ENCODE data around the gene HECW1.
"Not testable (repeated sequence)": the region's sequence is repeated elsewhere in the genome, so short reads cannot be mapped to it uniquely, and the experiment has no call there.

HECW1 gene

DNA sequence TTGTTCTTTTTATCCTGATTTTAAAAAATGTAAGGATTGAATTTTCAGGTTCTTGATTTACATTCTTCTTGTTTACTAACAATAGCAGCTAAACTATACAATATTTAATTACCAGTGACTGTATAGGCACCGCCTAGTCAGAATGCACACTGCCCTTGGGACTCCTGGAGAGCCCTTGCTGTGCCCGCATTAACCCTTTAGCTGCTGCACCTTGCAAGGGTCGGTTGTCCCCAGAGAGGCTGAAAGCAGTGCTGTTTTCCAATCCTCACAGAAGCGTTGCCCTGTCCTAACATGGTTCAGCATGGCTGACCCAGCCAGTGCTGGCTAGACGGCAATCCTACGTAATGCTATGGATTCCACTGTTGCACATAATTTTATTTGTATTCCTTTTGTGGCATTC lies 102.6 kb downstream of the HECW1 start:
- H3K4me3 ChIP-seq (ENCODE audit: insufficient read depth, low read depth, low read length), result no peak overlapping the region
- no peaks in the 10 kb centered on the region for H3K36me3 ChIP-seq (ENCODE audit: control insufficient read depth, insufficient read depth, low read length)
- WGBS, 2 experiments, result 65 to 67% methylated on average over 6 of the region's 6 CpGs

DNA sequence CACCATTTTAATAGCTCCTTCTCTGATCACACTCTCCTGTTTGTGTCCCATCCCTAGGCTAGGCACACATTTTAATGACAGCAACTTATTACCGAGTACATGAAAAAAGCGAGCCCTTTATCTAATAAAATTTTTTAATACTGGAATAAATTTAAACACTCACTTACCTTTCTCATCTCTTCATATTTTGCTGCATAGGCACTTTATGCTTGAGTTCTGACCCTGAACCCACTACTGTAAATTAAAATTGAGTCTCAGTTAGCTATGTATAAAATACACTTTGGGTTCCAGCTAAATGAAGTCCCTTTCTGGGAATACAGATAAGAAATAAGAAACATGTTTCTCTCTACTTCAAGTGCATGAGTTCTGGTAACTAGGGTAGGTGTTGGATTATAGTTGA lies 104.6 kb downstream of the HECW1 start:
- Histone ChIP-seq H3K4me1 (ENCODE audit: control insufficient read depth, insufficient read depth, low read length) (peaks cover 5% of the 10 kb centered on the region), H3K9me3 (ENCODE audit: control insufficient read depth, low read length) (peaks cover 2% of the 10 kb centered on the region)
- WGBS, 2 experiments, result 94 to 100% methylated on average over 1 to 2 of the region's 2 CpGs

More for the DNA sequence above, 102.6 kb downstream of the HECW1 start:
- no peaks in the 10 kb centered on the region for H3K27me3 ChIP-seq (ENCODE audit: control insufficient read depth, insufficient read depth, low read length, poor library complexity, severe bottlenecking)
- H3K9me3 ChIP-seq (ENCODE audit: control insufficient read depth, low read length), result peaks cover 2% of the 10 kb centered on the region
- peaks cover 5% of the 10 kb centered on the region for H3K4me1 ChIP-seq (ENCODE audit: control insufficient read depth, insufficient read depth, low read length)
- no peak overlapping the region for H3K27ac ChIP-seq (ENCODE audit: insufficient read depth, low read depth, low read length, poor library complexity, severe bottlenecking)

DNA sequence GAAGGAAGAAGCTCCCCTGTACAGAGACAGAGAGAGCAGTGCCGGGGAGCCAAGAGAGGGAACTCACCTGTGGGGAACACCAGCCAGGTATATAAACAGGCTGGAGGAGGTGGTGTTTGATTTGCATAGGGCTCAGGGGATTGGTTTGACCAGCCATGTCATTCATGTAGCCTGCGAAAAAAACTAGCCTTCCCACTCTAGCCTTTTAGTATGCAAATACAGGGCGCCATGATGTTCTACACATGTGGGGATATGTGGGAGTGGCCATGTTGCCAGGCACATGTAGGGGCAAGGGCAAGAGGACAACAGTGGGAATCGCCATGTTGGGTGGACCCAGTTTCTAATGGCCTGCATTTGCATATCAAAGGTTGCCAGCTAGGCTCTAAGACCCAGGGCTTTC lies 106.5 kb downstream of the HECW1 start:
- 90 to 93% methylated on average over 4 of the region's 4 CpGs for WGBS, 2 experiments
- H3K9me3 ChIP-seq (ENCODE audit: control insufficient read depth, low read length); H3K27me3 ChIP-seq (ENCODE audit: control insufficient read depth, insufficient read depth, low read length, poor library complexity, severe bottlenecking); H3K36me3 ChIP-seq (ENCODE audit: control insufficient read depth, insufficient read depth, low read length); H3K4me3 ChIP-seq (ENCODE audit: insufficient read depth, low read depth, low read length); H3K4me1 ChIP-seq (ENCODE audit: control insufficient read depth, insufficient read depth, low read length); H3K27ac ChIP-seq (ENCODE audit: insufficient read depth, low read depth, low read length, poor library complexity, severe bottlenecking): not testable (repeated sequence)

More for the DNA sequence above, 104.6 kb downstream of the HECW1 start:
- Histone ChIP-seq H3K27ac (ENCODE audit: insufficient read depth, low read depth, low read length, poor library complexity, severe bottlenecking) (no peak overlapping the region), H3K4me3 (ENCODE audit: insufficient read depth, low read depth, low read length) (no peak overlapping the region), H3K27me3 (ENCODE audit: control insufficient read depth, insufficient read depth, low read length, poor library complexity, severe bottlenecking) (no peaks in the 10 kb centered on the region), H3K36me3 (ENCODE audit: control insufficient read depth, insufficient read depth, low read length) (no peaks in the 10 kb centered on the region)

DNA sequence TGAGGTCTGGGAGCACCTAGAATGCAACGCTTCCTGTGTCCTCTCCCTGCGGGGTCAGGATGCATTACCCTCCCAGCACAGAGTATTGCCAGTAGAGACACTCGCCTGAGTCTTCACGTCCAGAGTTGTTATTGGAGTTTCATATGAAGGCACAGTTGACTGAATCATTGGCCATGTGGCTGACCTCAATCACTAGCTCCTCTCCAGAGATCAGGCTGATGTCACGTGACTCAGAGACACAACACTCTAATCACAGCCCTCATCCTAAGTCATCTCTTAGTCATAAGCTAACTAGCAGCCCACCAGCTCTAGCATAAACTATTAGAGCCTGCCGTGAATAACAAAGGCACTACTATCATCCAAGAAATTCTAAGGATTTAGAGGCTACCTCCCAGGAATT lies 107.8 kb downstream of the HECW1 start:
- no peak overlapping the region for H3K27ac ChIP-seq (ENCODE audit: insufficient read depth, low read depth, low read length, poor library complexity, severe bottlenecking)
- WGBS, 2 experiments, result 92 to 94% methylated on average over 6 of the region's 6 CpGs
- no peak overlapping the region for H3K4me3 ChIP-seq (ENCODE audit: insufficient read depth, low read depth, low read length)
- H3K4me1 ChIP-seq (ENCODE audit: control insufficient read depth, insufficient read depth, low read length), result peaks cover 3% of the 10 kb centered on the region
- no peaks in the 10 kb centered on the region for H3K36me3 ChIP-seq (ENCODE audit: control insufficient read depth, insufficient read depth, low read length)
- no peaks in the 10 kb centered on the region for H3K27me3 ChIP-seq (ENCODE audit: control insufficient read depth, insufficient read depth, low read length, poor library complexity, severe bottlenecking)
- H3K9me3 ChIP-seq (ENCODE audit: control insufficient read depth, low read length), result peaks cover 2% of the 10 kb centered on the region

DNA sequence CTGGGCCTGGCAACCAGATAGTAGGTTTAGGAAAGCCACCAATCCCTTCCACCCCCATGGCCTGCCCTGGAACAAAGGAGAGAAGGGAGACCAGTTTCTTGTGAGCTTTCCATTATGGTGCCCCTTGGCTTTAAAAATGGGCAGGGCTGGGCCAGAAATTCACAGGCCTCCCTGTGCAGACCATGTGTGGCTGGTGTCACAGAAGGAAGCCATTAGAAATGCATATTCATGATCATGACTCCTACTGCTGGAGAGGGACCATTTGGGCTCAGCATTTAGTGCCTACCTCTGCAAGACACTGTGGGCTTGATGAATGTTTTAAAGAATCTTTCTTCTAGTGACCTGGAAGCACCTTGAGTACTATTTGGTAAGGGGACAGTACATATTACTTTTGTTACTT lies 108.3 kb downstream of the HECW1 start:
- Histone ChIP-seq H3K9me3 (ENCODE audit: control insufficient read depth, low read length) (peaks cover 2% of the 10 kb centered on the region), H3K4me1 (ENCODE audit: control insufficient read depth, insufficient read depth, low read length) (peaks cover 3% of the 10 kb centered on the region), H3K4me3 (ENCODE audit: insufficient read depth, low read depth, low read length) (no peak overlapping the region), H3K27me3 (ENCODE audit: control insufficient read depth, insufficient read depth, low read length, poor library complexity, severe bottlenecking) (no peaks in the 10 kb centered on the region), H3K27ac (ENCODE audit: insufficient read depth, low read depth, low read length, poor library complexity, severe bottlenecking) (no peak overlapping the region), H3K36me3 (ENCODE audit: control insufficient read depth, insufficient read depth, low read length) (no peaks in the 10 kb centered on the region)

DNA sequence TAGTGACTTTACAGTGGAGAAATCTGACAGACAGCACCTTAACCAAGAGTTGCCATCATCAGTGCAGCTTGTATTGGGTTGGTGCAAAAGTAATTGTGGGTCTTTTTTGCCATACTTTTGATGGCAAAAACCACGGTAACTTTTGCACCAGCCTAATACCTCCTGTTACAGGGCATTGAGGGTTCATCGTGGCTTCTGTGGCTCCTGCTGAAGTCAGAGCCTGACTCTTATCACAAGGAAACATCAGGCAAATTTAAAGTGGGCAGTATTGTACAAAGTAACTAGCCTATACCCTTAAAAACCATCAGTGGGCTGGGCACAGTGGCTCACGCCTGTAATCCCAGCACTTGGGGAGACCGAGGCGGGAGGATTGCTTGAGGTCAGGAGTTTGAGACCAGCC lies 117.4 kb downstream of the HECW1 start:
- H3K27me3 ChIP-seq (ENCODE audit: control insufficient read depth, insufficient read depth, low read length, poor library complexity, severe bottlenecking), result no peaks in the 10 kb centered on the region
- no peaks in the 10 kb centered on the region for H3K36me3 ChIP-seq (ENCODE audit: control insufficient read depth, insufficient read depth, low read length)
- peaks cover under 1% of the 10 kb centered on the region for H3K4me1 ChIP-seq (ENCODE audit: control insufficient read depth, insufficient read depth, low read length)
- 94 to 97% methylated on average over 5 of the region's 5 CpGs for WGBS, 2 experiments
- no peak overlapping the region for H3K4me3 ChIP-seq (ENCODE audit: insufficient read depth, low read depth, low read length)
- H3K9me3 ChIP-seq (ENCODE audit: control insufficient read depth, low read length), result no peaks in the 10 kb centered on the region
- H3K27ac ChIP-seq (ENCODE audit: insufficient read depth, low read depth, low read length, poor library complexity, severe bottlenecking), result no peak overlapping the region

DNA sequence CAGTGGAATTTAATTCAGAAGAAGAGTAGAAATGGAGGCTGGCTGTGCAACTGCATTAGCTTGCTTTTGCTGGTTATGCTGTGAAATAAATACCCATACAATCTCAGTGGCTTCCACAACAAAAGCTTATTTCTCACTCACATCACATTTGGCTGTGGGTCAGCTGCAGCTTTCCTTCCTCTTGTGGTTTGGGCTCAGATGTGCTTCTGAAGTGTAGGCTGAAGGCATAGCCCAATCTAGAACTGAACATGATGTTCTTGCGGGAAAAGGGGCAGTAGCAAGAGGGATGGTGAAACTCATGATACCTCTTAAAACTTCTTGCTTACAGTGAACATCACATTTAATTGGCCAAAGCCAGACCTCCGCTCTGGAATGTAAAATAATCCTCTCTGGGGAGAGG lies 119.9 kb downstream of the HECW1 start:
- WGBS, 2 experiments, result 92 to 95% methylated on average over 2 of the region's 2 CpGs
- H3K4me1 ChIP-seq (ENCODE audit: control insufficient read depth, insufficient read depth, low read length), result no peaks in the 10 kb centered on the region
- no peak overlapping the region for H3K27ac ChIP-seq (ENCODE audit: insufficient read depth, low read depth, low read length, poor library complexity, severe bottlenecking)

DNA sequence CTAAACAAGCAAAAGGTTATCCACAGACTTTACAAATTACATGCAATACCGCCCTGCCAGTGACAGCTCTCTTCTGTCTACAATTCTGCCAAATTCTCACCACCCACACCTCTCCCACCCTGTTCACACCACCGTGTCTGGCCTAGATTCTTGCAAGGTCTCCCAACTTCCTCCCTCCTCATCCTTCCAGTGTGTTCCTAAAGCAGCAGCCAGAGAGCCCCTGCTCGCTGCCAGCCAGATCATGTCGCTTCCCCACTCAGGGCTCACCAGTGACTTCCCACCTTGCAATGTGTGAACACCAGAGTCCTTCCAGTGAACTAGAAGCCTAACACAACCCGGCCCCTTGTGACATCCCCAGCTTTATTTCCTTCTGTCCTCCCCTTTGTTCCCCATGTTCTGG lies 121.6 kb downstream of the HECW1 start:
- Histone ChIP-seq H3K9me3 (ENCODE audit: control insufficient read depth, low read length) (no peaks in the 10 kb centered on the region), H3K27me3 (ENCODE audit: control insufficient read depth, insufficient read depth, low read length, poor library complexity, severe bottlenecking) (no peaks in the 10 kb centered on the region), H3K4me1 (ENCODE audit: control insufficient read depth, insufficient read depth, low read length) (no peaks in the 10 kb centered on the region), H3K36me3 (ENCODE audit: control insufficient read depth, insufficient read depth, low read length) (no peaks in the 10 kb centered on the region), H3K4me3 (ENCODE audit: insufficient read depth, low read depth, low read length) (no peak overlapping the region), H3K27ac (ENCODE audit: insufficient read depth, low read depth, low read length, poor library complexity, severe bottlenecking) (no peak overlapping the region)
- 80 to 82% methylated on average over 5 of the region's 5 CpGs for WGBS, 2 experiments

More for the DNA sequence above, 119.9 kb downstream of the HECW1 start:
- no peaks in the 10 kb centered on the region for H3K9me3 ChIP-seq (ENCODE audit: control insufficient read depth, low read length)
- H3K27me3 ChIP-seq (ENCODE audit: control insufficient read depth, insufficient read depth, low read length, poor library complexity, severe bottlenecking), result no peaks in the 10 kb centered on the region
- H3K36me3 ChIP-seq (ENCODE audit: control insufficient read depth, insufficient read depth, low read length), result no peaks in the 10 kb centered on the region
- H3K4me3 ChIP-seq (ENCODE audit: insufficient read depth, low read depth, low read length), result no peak overlapping the region

DNA sequence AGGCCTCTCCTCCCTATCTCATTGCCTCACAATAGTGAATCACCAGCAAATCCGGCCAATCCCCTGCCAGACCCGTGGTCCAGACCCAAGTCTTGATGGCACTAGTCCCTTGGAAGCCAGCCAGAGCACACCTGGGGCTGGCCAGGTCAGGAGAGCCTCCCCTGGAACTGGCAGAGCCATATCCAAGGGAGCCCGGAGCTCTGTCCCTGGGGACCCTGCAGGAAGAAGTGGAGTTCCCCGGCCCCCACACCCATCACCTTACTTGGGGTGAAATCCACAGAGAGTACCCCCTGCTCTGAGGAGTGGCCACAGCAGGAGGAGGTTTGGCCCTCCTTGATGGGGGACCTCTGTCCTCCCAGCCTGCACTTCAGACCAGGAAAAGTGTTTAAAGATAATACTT lies 122.5 kb downstream of the HECW1 start:
- Histone ChIP-seq H3K4me1 (ENCODE audit: control insufficient read depth, insufficient read depth, low read length) (no peaks in the 10 kb centered on the region), H3K27ac (ENCODE audit: insufficient read depth, low read depth, low read length, poor library complexity, severe bottlenecking) (no peak overlapping the region)
- WGBS, 2 experiments, result 91 to 94% methylated on average over 4 of the region's 4 CpGs

DNA sequence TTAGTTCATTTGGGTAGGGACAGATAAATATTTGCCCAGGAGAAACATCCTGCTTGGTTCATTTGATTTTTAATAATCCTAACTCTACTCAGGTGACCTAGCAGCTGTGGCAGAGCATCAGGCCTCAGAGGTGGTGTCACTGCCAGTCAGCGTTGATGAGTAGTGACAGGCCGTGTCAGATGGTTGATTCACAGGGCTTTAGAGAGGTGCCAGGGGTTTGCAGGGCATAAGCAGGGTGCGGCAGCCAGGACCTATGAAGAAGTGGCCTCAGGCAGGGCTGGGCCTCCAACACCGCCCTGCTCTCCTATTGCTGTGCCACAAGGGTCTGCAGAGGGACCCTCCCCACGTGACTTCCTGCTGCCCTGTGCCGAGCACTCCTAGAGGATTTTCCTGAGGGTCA lies 128.1 kb downstream of the HECW1 start:
- Histone ChIP-seq H3K9me3 (ENCODE audit: control insufficient read depth, low read length) (no peaks in the 10 kb centered on the region), H3K27ac (ENCODE audit: insufficient read depth, low read depth, low read length, poor library complexity, severe bottlenecking) (no peak overlapping the region), H3K27me3 (ENCODE audit: control insufficient read depth, insufficient read depth, low read length, poor library complexity, severe bottlenecking) (no peaks in the 10 kb centered on the region), H3K4me1 (ENCODE audit: control insufficient read depth, insufficient read depth, low read length) (no peaks in the 10 kb centered on the region), H3K4me3 (ENCODE audit: insufficient read depth, low read depth, low read length) (no peak overlapping the region), H3K36me3 (ENCODE audit: control insufficient read depth, insufficient read depth, low read length) (no peaks in the 10 kb centered on the region)
- WGBS, 2 experiments, result 93 to 96% methylated on average over 6 of the region's 6 CpGs

More for the DNA sequence above, 122.5 kb downstream of the HECW1 start:
- Histone ChIP-seq H3K9me3 (ENCODE audit: control insufficient read depth, low read length) (no peaks in the 10 kb centered on the region), H3K27me3 (ENCODE audit: control insufficient read depth, insufficient read depth, low read length, poor library complexity, severe bottlenecking) (no peaks in the 10 kb centered on the region), H3K4me3 (ENCODE audit: insufficient read depth, low read depth, low read length) (no peak overlapping the region), H3K36me3 (ENCODE audit: control insufficient read depth, insufficient read depth, low read length) (no peaks in the 10 kb centered on the region)

DNA sequence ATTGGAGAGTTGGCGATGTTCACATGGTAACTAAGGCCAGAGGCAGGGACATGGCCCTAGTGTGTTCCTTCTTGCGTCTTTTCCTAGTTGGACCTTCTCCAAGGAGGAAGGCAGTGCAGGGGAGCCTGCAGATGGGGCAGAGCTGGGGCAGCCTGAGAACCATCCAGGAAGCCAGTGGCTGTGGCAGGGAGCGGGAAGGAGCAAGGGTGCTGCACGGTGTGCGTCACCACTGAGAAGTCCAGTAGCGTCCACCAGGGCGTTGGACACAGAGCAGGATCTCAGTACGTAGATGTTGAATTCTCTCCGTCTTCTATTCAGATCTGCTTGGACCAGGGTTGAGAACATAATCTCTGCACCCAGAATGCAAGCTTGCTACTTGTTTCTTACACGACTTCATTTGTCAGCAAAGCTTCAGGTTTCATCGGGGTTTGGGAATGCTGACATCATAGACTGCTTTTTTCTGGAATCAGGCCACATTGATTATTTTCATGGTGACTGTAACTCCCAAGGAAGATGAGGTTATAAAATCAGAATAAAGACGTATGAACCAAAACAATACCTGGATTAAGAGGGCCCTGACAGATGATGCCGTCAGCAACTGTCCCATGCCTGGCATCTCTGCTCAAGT lies 130.3 kb downstream of the HECW1 start:
- no peaks in the 10 kb centered on the region for H3K9me3 ChIP-seq (ENCODE audit: control insufficient read depth, low read length)
- WGBS, 2 experiments, result 96% methylated on average over 13 of the region's 13 CpGs
- H3K4me1 ChIP-seq (ENCODE audit: control insufficient read depth, insufficient read depth, low read length), result no peaks in the 10 kb centered on the region
- H3K4me3 ChIP-seq (ENCODE audit: insufficient read depth, low read depth, low read length), result no peak overlapping the region
- no peaks in the 10 kb centered on the region for H3K27me3 ChIP-seq (ENCODE audit: control insufficient read depth, insufficient read depth, low read length, poor library complexity, severe bottlenecking)
- H3K36me3 ChIP-seq (ENCODE audit: control insufficient read depth, insufficient read depth, low read length), result no peaks in the 10 kb centered on the region
- H3K27ac ChIP-seq (ENCODE audit: insufficient read depth, low read depth, low read length, poor library complexity, severe bottlenecking), result no peak overlapping the region

Data from ectodermal cell (in vitro differentiated cells).